SH-SY5Y (cell line): Measurements from ENCODE around the gene NXF3.

Experiments used
- GATA2 ChIP-seq: IDR thresholded peaks from 2 replicates; pipeline ENCODE4 v1.6.1; 2011; ENCODE audit warnings: mild to moderate bottlenecking, low read depth, low read length
- GATA3 ChIP-seq: IDR thresholded peaks from 2 replicates; pipeline ENCODE4 v1.6.1; 2011; ENCODE audit warnings: low read depth, mild to moderate bottlenecking, low read length, moderate library complexity

- TF ChIP-seq GATA3 (no peak), GATA2 (no peak)
These were observed 26.3 kb downstream of the NXF3 start for GRCh38 chrX:103066606-103067005.
